HK-2 (cell line): Measurements from ENCODE around the gene OSBPL10.
"Not testable (repeated sequence)": the region's sequence is repeated elsewhere in the genome, so short reads cannot be mapped to it uniquely, and the experiment has no call there.

Experiments used
- DNase-seq: peaks from one replicate; pipeline ENCODE4 v3.0.0-alpha.2; 2018; ENCODE audit not compliant: unreplicated experiment

Gene OSBPL10

GRCh38 chr3:31993843-31994242 lies 12.8 kb upstream of the OSBPL10 start:
- DNase-seq: no peak

- not testable (repeated sequence) for DNase-seq
Observed at GRCh38 chr3:31992995-31993394, 11.9 kb upstream of the OSBPL10 start.

- no peak for DNase-seq
Observed at GRCh38 chr3:31988271-31988670, 7.2 kb upstream of the OSBPL10 start.

GRCh38 chr3:31985831-31986230 lies 4.8 kb upstream of the OSBPL10 start:
- DNase-seq: no peak

- DNase-seq: no peak
Observed at GRCh38 chr3:31984321-31984720, 3.3 kb upstream of the OSBPL10 start.

GRCh38 chr3:31980530-31981205 lies 394 bp downstream of the OSBPL10 start:
- DNase-seq: peak; percentile 71

- no peak for DNase-seq
Observed at GRCh38 chr3:31979001-31979697, 1.9 kb downstream of the OSBPL10 start.

- no peak for DNase-seq
Observed at GRCh38 chr3:31978553-31978952, 2.5 kb downstream of the OSBPL10 start.

- no peak for DNase-seq
Observed at GRCh38 chr3:31977736-31978135, 3.3 kb downstream of the OSBPL10 start.

GRCh38 chr3:31976302-31976701 lies 4.8 kb downstream of the OSBPL10 start:
- DNase-seq: no peak

GRCh38 chr3:31974964-31975363 lies 6.1 kb downstream of the OSBPL10 start:
- DNase-seq: no peak

- no peak for DNase-seq
Observed at GRCh38 chr3:31974471-31974870, 6.6 kb downstream of the OSBPL10 start.

GRCh38 chr3:31973837-31974236 lies 7.2 kb downstream of the OSBPL10 start:
- DNase-seq: no peak

GRCh38 chr3:31973081-31973480 lies 8.0 kb downstream of the OSBPL10 start:
- no peak for DNase-seq

GRCh38 chr3:31971607-31972006 lies 9.5 kb downstream of the OSBPL10 start:
- no peak for DNase-seq

- DNase-seq: peak; percentile 59
Observed at GRCh38 chr3:31968927-31969418, 12.1 kb downstream of the OSBPL10 start.

- no peak for DNase-seq
Observed at GRCh38 chr3:31968369-31968926, 12.6 kb downstream of the OSBPL10 start.

GRCh38 chr3:31967592-31967991 lies 13.5 kb downstream of the OSBPL10 start:
- no peak for DNase-seq

- DNase-seq: no peak
Observed at GRCh38 chr3:31966978-31967591, 14.0 kb downstream of the OSBPL10 start.

- no peak for DNase-seq
Observed at GRCh38 chr3:31962801-31963205, 18.3 kb downstream of the OSBPL10 start.

GRCh38 chr3:31960793-31961431 lies 20.1 kb downstream of the OSBPL10 start:
- DNase-seq: peak; percentile 28
